Occipital lobe (tissue), 2 donors: ENCODE results near the gene PRIMPOL. TPM values are rescaled to one million over a fixed set of nuclear protein-coding genes. Genes with fewer than 3 reads are reported as not detected.
"Not testable (repeated sequence)": the region's sequence is repeated elsewhere in the genome, so short reads cannot be mapped to it uniquely, and the experiment has no call there.

Experiments used
- DNase-seq: peaks from one replicate; lab custom pipeline; 2025; lab: John Stamatoyannopoulos, UW
- total RNA-seq: library from RNA; depleted of rRNA; stranded (reverse); fragments of >200 nt; gene quantifications from one replicate; pipeline ENCODE4 v1.2.3, GENCODE V29; 2014

Gene PRIMPOL
- total RNA-seq, result 43.8 TPM

- DNase-seq, result peak; percentile 97
These were observed at the start of gene PRIMPOL, which contains the start of gene CASP3 for GRCh38 chr4:184649026-184649970. Gene PRIMPOL (plus strand): TSS chr4:184649738. CDS start chr4:184657141, 7,403 bp downstream. Gene CASP3 (minus strand): TSS chr4:184649447. CDS start chr4:184638453, 10,994 bp downstream.

- DNase-seq, result not testable (repeated sequence)
These were observed 48.6 kb upstream of the PRIMPOL start for GRCh38 chr4:184600982-184601381.

GRCh38 chr4:184602857-184603256 is 46.7 kb upstream of the PRIMPOL start:
- not testable (repeated sequence) for DNase-seq

GRCh38 chr4:184607429-184607828 is 42.1 kb upstream of the PRIMPOL start:
- DNase-seq, result not testable (repeated sequence)

- DNase-seq, result no peak
These were observed 37.5 kb upstream of the PRIMPOL start for GRCh38 chr4:184612074-184612473.

GRCh38 chr4:184613405-184613804 is 36.1 kb upstream of the PRIMPOL start:
- DNase-seq, result no peak

GRCh38 chr4:184614509-184614908 is 35.0 kb upstream of the PRIMPOL start:
- DNase-seq, result no peak

GRCh38 chr4:184616168-184616567 is 33.4 kb upstream of the PRIMPOL start:
- DNase-seq, result not testable (repeated sequence)

- no peak for DNase-seq
These were observed 32.6 kb upstream of the PRIMPOL start for GRCh38 chr4:184616633-184617551.

GRCh38 chr4:184617600-184618196 is 31.8 kb upstream of the PRIMPOL start:
- DNase-seq, result no peak

GRCh38 chr4:184620212-184620867 is 29.2 kb upstream of the PRIMPOL start:
- no peak for DNase-seq

GRCh38 chr4:184621518-184621917 is 28.0 kb upstream of the PRIMPOL start:
- DNase-seq, result no peak

- not testable (repeated sequence) for DNase-seq
These were observed 25.0 kb upstream of the PRIMPOL start for GRCh38 chr4:184624504-184624903.

- DNase-seq, result no peak
These were observed 24.5 kb upstream of the PRIMPOL start for GRCh38 chr4:184624972-184625554.

GRCh38 chr4:184625783-184626596 is 23.5 kb upstream of the PRIMPOL start:
- not testable (repeated sequence) for DNase-seq

- DNase-seq, result no peak
These were observed 21.4 kb upstream of the PRIMPOL start for GRCh38 chr4:184628103-184628502.

GRCh38 chr4:184632842-184633241 is 16.7 kb upstream of the PRIMPOL start:
- no peak for DNase-seq

GRCh38 chr4:184635381-184635780 is 14.2 kb upstream of the PRIMPOL start:
- no peak for DNase-seq

GRCh38 chr4:184636144-184636543 is 13.4 kb upstream of the PRIMPOL start:
- DNase-seq, result no peak

GRCh38 chr4:184636897-184637296 is 12.6 kb upstream of the PRIMPOL start:
- no peak for DNase-seq
